Measurements from ENCODE around the gene ERICH6. TPM values are rescaled to one million over a fixed set of nuclear protein-coding genes. Genes with fewer than 3 reads are reported as not detected.

The ERICH6 gene
- total RNA-seq, 2 donors from 2014 or later, result not detected

- H3K27me3 ChIP-seq (replicated peaks; ENCODE audit: insufficient read depth), result no peaks in the 10 kb centered on the region
- no peak overlapping the region for H3K4me3 ChIP-seq
- peaks cover 4 to 23% of the 10 kb centered on the region in 2 donors for H3K4me1 ChIP-seq (ENCODE audit: control insufficient read depth in 1 of 2, low read depth in 2 of 2)
- no peak for TF ChIP-seq CTCF (IDR thresholded peaks at IDR 0.05)
- ATAC-seq (ENCODE audit: insufficient number of reproducible peaks, low FRiP score, low read depth) (no peak), DNase-seq (ENCODE audit: low spot score) (no peak)
- no peaks in the 10 kb centered on the region for H3K9me3 ChIP-seq
- no peak overlapping the region for H3K27ac ChIP-seq
- peaks cover 5% of the 10 kb centered on the region for H3K36me3 ChIP-seq
These were observed 90.7 kb downstream of the ERICH6 start for GRCh38 chr3:150613034-150613433.

- Histone ChIP-seq H3K27me3 (replicated peaks; ENCODE audit: insufficient read depth) (no peaks in the 10 kb centered on the region), H3K27ac (no peak overlapping the region), H3K9me3 (no peaks in the 10 kb centered on the region), H3K36me3 (peaks cover 5% of the 10 kb centered on the region), H3K4me3 (no peak overlapping the region), H3K4me1 (ENCODE audit: control insufficient read depth in 1 of 2, low read depth in 2 of 2) (peaks cover 4 to 28% of the 10 kb centered on the region in 2 donors)
- no peak for DNase-seq (ENCODE audit: low spot score)
- no peak for TF ChIP-seq CTCF (IDR thresholded peaks at IDR 0.05)
- ATAC-seq (ENCODE audit: insufficient number of reproducible peaks, low FRiP score, low read depth), result no peak
These were observed 91.2 kb downstream of the ERICH6 start for GRCh38 chr3:150612494-150612893.

GRCh38 chr3:150611666-150612065 is 92.1 kb downstream of the ERICH6 start:
- Histone ChIP-seq H3K4me3 (no peak overlapping the region), H3K27me3 (replicated peaks; ENCODE audit: insufficient read depth) (no peaks in the 10 kb centered on the region), H3K4me1 (ENCODE audit: control insufficient read depth in 1 of 2, low read depth in 2 of 2) (peaks cover 4 to 36% of the 10 kb centered on the region in 2 donors), H3K36me3 (peaks cover 5% of the 10 kb centered on the region), H3K9me3 (no peaks in the 10 kb centered on the region), H3K27ac (no peak overlapping the region)
- no peak for ATAC-seq (ENCODE audit: insufficient number of reproducible peaks, low FRiP score, low read depth)
- TF ChIP-seq CTCF (IDR thresholded peaks at IDR 0.05), result no peak
- DNase-seq (ENCODE audit: low spot score), result no peak

GRCh38 chr3:150610785-150611184 is 92.9 kb downstream of the ERICH6 start:
- H3K4me1 ChIP-seq (ENCODE audit: control insufficient read depth in 1 of 2, low read depth in 2 of 2), result peaks cover 4 to 45% of the 10 kb centered on the region in 2 donors
- no peak overlapping the region for H3K4me3 ChIP-seq
- no peak for TF ChIP-seq CTCF (IDR thresholded peaks at IDR 0.05)
- no peaks in the 10 kb centered on the region for H3K9me3 ChIP-seq
- DNase-seq (ENCODE audit: low spot score) (no peak), ATAC-seq (ENCODE audit: insufficient number of reproducible peaks, low FRiP score, low read depth) (no peak)
- H3K27me3 ChIP-seq (replicated peaks; ENCODE audit: insufficient read depth), result no peaks in the 10 kb centered on the region
- no peak overlapping the region for H3K27ac ChIP-seq
- H3K36me3 ChIP-seq, result peaks cover 5% of the 10 kb centered on the region

DNA sequence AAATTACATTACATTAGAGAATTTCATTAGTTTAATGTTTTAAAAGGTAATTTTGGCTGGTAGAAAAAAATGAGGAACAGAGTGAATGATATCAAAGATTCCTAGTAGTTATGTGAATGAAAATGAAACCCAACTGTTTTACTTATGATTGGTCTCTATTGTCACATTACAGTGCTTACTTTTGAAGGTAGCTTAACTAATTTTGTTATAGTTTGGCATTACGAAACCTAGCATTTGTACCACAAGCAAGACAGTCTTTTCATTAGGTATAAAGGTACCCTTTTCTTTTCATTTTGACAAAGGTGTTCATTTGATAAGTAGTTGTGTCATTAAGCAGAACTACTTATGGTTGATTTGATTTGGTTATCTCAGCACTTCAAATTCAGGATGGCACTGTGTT is 93.7 kb downstream of the ERICH6 start:
- no peaks in the 10 kb centered on the region for H3K9me3 ChIP-seq
- TF ChIP-seq CTCF (IDR thresholded peaks at IDR 0.05), result no peak
- H3K27ac ChIP-seq, result no peak overlapping the region
- DNase-seq (ENCODE audit: low spot score), result no peak
- H3K4me1 ChIP-seq (ENCODE audit: control insufficient read depth in 1 of 2, low read depth in 2 of 2), result peaks cover 4 to 53% of the 10 kb centered on the region in 2 donors
- H3K36me3 ChIP-seq, result peaks cover 5% of the 10 kb centered on the region
- H3K4me3 ChIP-seq, result no peak overlapping the region
- no peak for ATAC-seq (ENCODE audit: insufficient number of reproducible peaks, low FRiP score, low read depth)
- H3K27me3 ChIP-seq (replicated peaks; ENCODE audit: insufficient read depth), result no peaks in the 10 kb centered on the region

Other genes starting within 250 kb of the ERICH6 start
- gene SERP1, start 157.4 kb downstream of the ERICH6 start, total RNA-seq, result 100 to 1,000 TPM; 212 to 239 TPM
- 100 to 1,000 TPM; 124 to 173 TPM for gene EIF2A, start 157.1 kb downstream of the ERICH6 start, total RNA-seq
- 100 to 1,000 TPM in 1 of 2 donors, 10 to 100 TPM in 1; 67.4 to 137 TPM for gene SELENOT, start 100.6 kb downstream of the ERICH6 start, total RNA-seq
- 10 to 100 TPM; 36.2 to 54.6 TPM for gene SIAH2, start 59.2 kb upstream of the ERICH6 start, total RNA-seq
- not detected for gene MINDY4B, start 201.5 kb upstream of the ERICH6 start, total RNA-seq